ENCODE data around the gene COBL. TPM values are rescaled to one million over a fixed set of nuclear protein-coding genes. Genes with fewer than 3 reads are reported as not detected.

Gene COBL
- polyA plus RNA-seq, 3 donors, result not detected

- Mint-ChIP-seq H3K4me1 (no peaks in the 10 kb centered on the region), H3K27me3 (ENCODE audit: low read depth in 3 of 3) (peaks cover 3 to 8% (median 3%) of the 10 kb centered on the region in 3 donors), H3K27ac (no peak overlapping the region), H3K4me3 (no peak overlapping the region), H3K9me3 (peaks cover 0 to 2% (median 0%) of the 10 kb centered on the region in 7 donors), H3K36me3 (no peaks in the 10 kb centered on the region)
- no peaks in the 10 kb centered on the region for H4K20me1 ChIP-seq (ENCODE audit: insufficient read depth, low read length)
- no peak for DNase-seq
- WGBS (ENCODE audit: insufficient coverage), result no CpG with 5 or more reads among the region's 3 CpGs
- TF ChIP-seq CTCF (IDR thresholded peaks at IDR 0.05), result no peak
- H2AFZ ChIP-seq (ENCODE audit: insufficient read depth, low read depth, low read length, poor library complexity, severe bottlenecking), result no peak overlapping the region
- no peak overlapping the region for H3K4me3 ChIP-seq (replicated peaks in 1 of 3; ENCODE audit: low read depth in 2 of 3, low read length in 3 of 3)
- no peaks in the 10 kb centered on the region for H3K79me2 ChIP-seq (ENCODE audit: insufficient read depth, low read length)
- H3K9ac ChIP-seq (ENCODE audit: insufficient read depth, low read length, poor library complexity, severe bottlenecking), result no peak overlapping the region
- H3K27me3 ChIP-seq (ENCODE audit: control insufficient read depth in 2 of 2, insufficient read depth in 2 of 2, low read length in 2 of 2), result no peaks in the 10 kb centered on the region
- no peaks in the 10 kb centered on the region for H3K9me3 ChIP-seq (replicated peaks in 1 of 2; ENCODE audit: control insufficient read depth in 1 of 2, insufficient read depth in 1 of 2, low read length in 2 of 2)
- no peak overlapping the region for H3K4me2 ChIP-seq (replicated peaks; ENCODE audit: extremely low read depth, low read length, poor library complexity, severe bottlenecking)
- intact Hi-C loops (cut with micrococcal nuclease), result no loop called here
- no peaks in the 10 kb centered on the region for H3K4me1 ChIP-seq (ENCODE audit: control insufficient read depth in 1 of 2, insufficient read depth in 2 of 2, low read length in 2 of 2)
- H3K36me3 ChIP-seq (replicated peaks in 1 of 2; ENCODE audit: control insufficient read depth in 1 of 2, insufficient read depth in 2 of 2, low read length in 2 of 2), result no peaks in the 10 kb centered on the region
- H3K27ac ChIP-seq (ENCODE audit: low read depth in 1 of 2, low read length in 2 of 2), result no peak overlapping the region
Measured at GRCh38 chr7:51253157-51253556, 63.5 kb downstream of the COBL start.

GRCh38 chr7:51251290-51251689 lies 65.3 kb downstream of the COBL start:
- Histone ChIP-seq H3K9ac (ENCODE audit: insufficient read depth, low read length, poor library complexity, severe bottlenecking) (no peak overlapping the region), H3K36me3 (replicated peaks in 1 of 2; ENCODE audit: control insufficient read depth in 1 of 2, insufficient read depth in 2 of 2, low read length in 2 of 2) (no peaks in the 10 kb centered on the region), H3K4me1 (ENCODE audit: control insufficient read depth in 1 of 2, insufficient read depth in 2 of 2, low read length in 2 of 2) (no peaks in the 10 kb centered on the region), H3K27me3 (ENCODE audit: control insufficient read depth in 2 of 2, insufficient read depth in 2 of 2, low read length in 2 of 2) (no peaks in the 10 kb centered on the region), H3K4me3 (replicated peaks in 1 of 3; ENCODE audit: low read depth in 2 of 3, low read length in 3 of 3) (no peak overlapping the region), H3K4me2 (replicated peaks; ENCODE audit: extremely low read depth, low read length, poor library complexity, severe bottlenecking) (no peak overlapping the region), H3K79me2 (ENCODE audit: insufficient read depth, low read length) (no peaks in the 10 kb centered on the region), H3K9me3 (replicated peaks in 1 of 2; ENCODE audit: control insufficient read depth in 1 of 2, insufficient read depth in 1 of 2, low read length in 2 of 2) (no peaks in the 10 kb centered on the region), H3K27ac (ENCODE audit: low read depth in 1 of 2, low read length in 2 of 2) (no peak overlapping the region), H2AFZ (ENCODE audit: insufficient read depth, low read depth, low read length, poor library complexity, severe bottlenecking) (no peak overlapping the region), H4K20me1 (ENCODE audit: insufficient read depth, low read length) (no peaks in the 10 kb centered on the region)
- intact Hi-C loops (cut with micrococcal nuclease), result no loop called here
- H3K27me3 Mint-ChIP-seq (ENCODE audit: low read depth in 3 of 3), result peaks cover 3 to 8% (median 4%) of the 10 kb centered on the region in 3 donors
- H3K27ac Mint-ChIP-seq, result no peak overlapping the region
- H3K4me1 Mint-ChIP-seq, result no peaks in the 10 kb centered on the region
- H3K36me3 Mint-ChIP-seq, result no peaks in the 10 kb centered on the region
- no peak for TF ChIP-seq CTCF (IDR thresholded peaks at IDR 0.05)
- peaks cover 0 to 3% (median 0%) of the 10 kb centered on the region in 7 donors for H3K9me3 Mint-ChIP-seq
- WGBS (ENCODE audit: insufficient coverage), result no CpG with 5 or more reads among the region's 4 CpGs
- DNase-seq, result no peak
- H3K4me3 Mint-ChIP-seq, result no peak overlapping the region

All from CD14-positive monocyte (primary cell).